ENCODE measurements around the gene SDHB. TPM values are rescaled to one million over a fixed set of nuclear protein-coding genes. Genes with fewer than 3 reads are reported as not detected.

Gene SDHB
- total RNA-seq, 4 donors from 2014 or later: 84.2 to 128 (median 117) TPM

DNA sequence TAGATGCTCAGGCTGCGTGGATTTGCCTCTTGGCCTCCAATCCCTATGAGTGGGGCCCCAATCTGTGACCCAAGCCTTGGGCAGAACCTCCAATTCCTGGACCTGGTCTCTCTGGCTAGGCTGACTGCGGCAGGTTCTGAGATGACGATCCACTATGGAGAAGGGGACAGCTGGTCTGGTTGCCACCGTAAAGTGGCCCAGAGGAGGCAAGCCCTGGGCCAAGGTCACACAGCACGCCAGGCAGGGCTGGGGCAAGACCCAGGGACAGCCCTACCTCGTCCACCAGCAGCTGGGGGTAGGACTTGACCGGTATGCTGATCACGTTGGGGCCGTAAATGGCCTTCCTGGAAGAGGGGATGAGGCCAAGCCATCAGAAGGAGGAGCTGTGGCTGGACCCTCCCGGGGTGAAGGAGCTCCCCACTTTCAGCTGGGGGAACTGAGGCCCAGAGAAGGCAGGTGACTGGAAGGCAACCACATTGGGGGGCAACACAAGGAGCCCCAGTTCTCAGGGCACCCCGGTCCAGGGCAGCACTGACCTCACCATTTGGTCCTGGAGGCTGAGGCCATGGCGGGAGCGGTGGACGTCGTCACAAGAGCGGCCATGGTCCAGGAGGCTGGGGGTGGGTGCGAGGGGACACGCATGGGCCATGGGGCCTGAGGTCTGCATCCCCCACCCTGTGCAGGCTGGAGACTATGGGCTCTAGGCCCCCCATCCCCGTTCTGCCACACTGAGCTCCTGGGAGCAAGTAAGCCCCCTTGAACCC is 51.9 kb downstream of the SDHB start:
- DNase-seq (ENCODE audit: low spot score) (no peak), ATAC-seq (ENCODE audit: low FRiP score) (no peak)
- TF ChIP-seq CTCF (IDR thresholded peaks at IDR 0.05): no peak

- TF ChIP-seq CTCF (IDR thresholded peaks at IDR 0.05): no peak
- DNase-seq (ENCODE audit: low spot score) (no peak), ATAC-seq (ENCODE audit: low FRiP score) (no peak)
Measured at GRCh38 chr1:16999863-17000262, 54.0 kb downstream of the SDHB start.

GRCh38 chr1:16998589-16998988 is 55.2 kb downstream of the SDHB start:
- TF ChIP-seq CTCF (IDR thresholded peaks at IDR 0.05): no peak
- DNase-seq (ENCODE audit: low spot score): no peak
- no peak for ATAC-seq (ENCODE audit: low FRiP score)

GRCh38 chr1:16996845-16997244 is 57.0 kb downstream of the SDHB start:
- no peak for TF ChIP-seq CTCF (IDR thresholded peaks at IDR 0.05)
- no peak for ATAC-seq (ENCODE audit: low FRiP score)
- DNase-seq (ENCODE audit: low spot score): no peak

GRCh38 chr1:16993521-16994038 is 60.3 kb downstream of the SDHB start:
- DNase-seq (ENCODE audit: low spot score) (no peak), ATAC-seq (ENCODE audit: low FRiP score) (no peak)
- no peak for TF ChIP-seq CTCF (IDR thresholded peaks at IDR 0.05)

DNA sequence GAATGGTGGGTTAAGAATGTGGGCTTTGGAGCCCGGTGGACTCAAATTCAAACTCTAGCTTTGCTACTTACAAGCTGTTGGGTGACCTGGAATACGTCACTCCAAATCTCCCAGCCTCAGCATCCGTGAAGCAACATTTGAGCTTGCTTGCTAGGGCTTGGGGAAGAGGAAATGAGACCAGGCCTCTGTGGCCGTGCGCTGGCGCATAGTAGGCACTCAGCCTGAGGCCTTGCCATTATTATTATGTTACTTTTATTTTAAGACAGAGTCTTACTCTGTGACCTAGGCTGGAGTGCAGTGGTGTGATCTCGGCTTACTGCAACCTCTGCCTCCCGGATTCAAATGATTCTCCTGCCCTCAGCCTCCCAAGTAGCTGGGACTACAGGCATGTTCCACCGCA is 61.2 kb downstream of the SDHB start:
- TF ChIP-seq CTCF (IDR thresholded peaks at IDR 0.05): no peak
- DNase-seq (ENCODE audit: low spot score): no peak

GRCh38 chr1:16992102-16992501 is 61.7 kb downstream of the SDHB start:
- DNase-seq (ENCODE audit: low spot score): no peak

More for the DNA sequence above, 61.2 kb downstream of the SDHB start:
- no peak for ATAC-seq (ENCODE audit: low FRiP score)

More at GRCh38 chr1:16992102-16992501, 61.7 kb downstream of the SDHB start:
- no peak for TF ChIP-seq CTCF (IDR thresholded peaks at IDR 0.05)
- ATAC-seq (ENCODE audit: low FRiP score): no peak
